Activated naive CD8-positive, alpha-beta T cell treated with anti-CD3 and anti-CD28 coated beads, Interleukin-2, amount 50 U/mL, for 16 hours (primary cell): Measurements from ENCODE around the gene ADRM1.

Experiments
- DNase-seq: peaks from one replicate; pipeline ENCODE4 v3.0.0-alpha.2; 2020; ENCODE audit warnings: low read depth, low spot score

ADRM1 gene

GRCh38 chr20:62310757-62311121 is 7.9 kb downstream of the ADRM1 start:
- DNase-seq, result no peak

GRCh38 chr20:62311150-62311549 is 8.4 kb downstream of the ADRM1 start:
- DNase-seq, result no peak

GRCh38 chr20:62311832-62312661 is 9.2 kb downstream of the ADRM1 start:
- no peak for DNase-seq

- DNase-seq, result no peak
Observed at GRCh38 chr20:62312662-62312977, 9.8 kb downstream of the ADRM1 start.

- DNase-seq, result no peak
Observed at GRCh38 chr20:62313021-62313420, 10.2 kb downstream of the ADRM1 start.

- no peak for DNase-seq
Observed at GRCh38 chr20:62313460-62314338, 10.9 kb downstream of the ADRM1 start.

- no peak for DNase-seq
Observed at GRCh38 chr20:62314339-62314638, 11.5 kb downstream of the ADRM1 start.

- no peak for DNase-seq
Observed at GRCh38 chr20:62314711-62315302, 12.0 kb downstream of the ADRM1 start.

GRCh38 chr20:62315773-62316172 is 13.0 kb downstream of the ADRM1 start:
- no peak for DNase-seq

GRCh38 chr20:62316331-62317166 is 13.8 kb downstream of the ADRM1 start:
- DNase-seq, result no peak

GRCh38 chr20:62317167-62317655 is 14.4 kb downstream of the ADRM1 start:
- DNase-seq, result no peak

GRCh38 chr20:62318400-62319345 is 15.9 kb downstream of the ADRM1 start:
- DNase-seq, result no peak

- DNase-seq, result no peak
Observed at GRCh38 chr20:62319346-62319909, 16.6 kb downstream of the ADRM1 start.

GRCh38 chr20:62320581-62321354 is 18.0 kb downstream of the ADRM1 start:
- DNase-seq, result no peak

- DNase-seq, result no peak
Observed at GRCh38 chr20:62321521-62321948, 18.7 kb downstream of the ADRM1 start.

GRCh38 chr20:62321975-62322374 is 19.2 kb downstream of the ADRM1 start:
- no peak for DNase-seq

GRCh38 chr20:62322492-62323041 is 19.8 kb downstream of the ADRM1 start:
- DNase-seq, result no peak

GRCh38 chr20:62323146-62323979 is 20.6 kb downstream of the ADRM1 start:
- no peak for DNase-seq
